SK-N-SH (cell line): Measurements from ENCODE around the gene NMBR. TPM values are rescaled to one million over a fixed set of nuclear protein-coding genes. Genes with fewer than 3 reads are reported as not detected.

Source experiments
- CTCF ChIA-PET: fragments of 300-600, 350-600 bp; formaldehyde crosslinking; extraction: SDS; loops from one replicate; lab custom pipeline; 2021; lab: Yijun Ruan, JAX
- POLR2A ChIA-PET: fragments of 350-600 bp; sonication (Branson Sonifier 250); formaldehyde crosslinking; extraction: SDS; loops from one replicate; lab custom pipeline; 2020; ENCODE audit warnings: antibody characterized with exemption, inconsistent platforms; lab: Yijun Ruan, JAX
- DNase-seq: peaks from one replicate; pipeline ENCODE4 v3.0.0; 2012
- H2AFZ ChIP-seq: fragments of 200-600 bp; sonication (generic); 2 replicates; pipeline ENCODE4 v1.8.1; 2016; ENCODE audit warnings: antibody characterized with exemption, mild to moderate bottlenecking, low read depth
- H3F3A ChIP-seq: fragments of 200-600 bp; sonication (generic); replicated peaks from 2 replicates; pipeline ENCODE3; 2016; ENCODE audit warnings: antibody characterized with exemption, mild to moderate bottlenecking; ENCODE audit not compliant: insufficient read depth
- H3K27ac ChIP-seq, 2 experiments: fragments of 200-500 bp in 1 of 2; fragments of 200-600 bp in 1 of 2; sonication (Bioruptor generic) in 1 of 2; sonication (generic), shearing (Covaris generic) in 1 of 2; 2 replicates each; pipeline versions ENCODE4 v1.5.1 to v1.6.1; 2014 to 2016; ENCODE audit warnings: low read depth in 2 of 2, inconsistent platforms in 1 of 2, low read length in 1 of 2, mild to moderate bottlenecking in 1 of 2, mixed read lengths in 1 of 2
- H3K27me3 ChIP-seq: fragments of 200-600 bp; sonication (generic), shearing (Covaris generic); 2 replicates; pipeline ENCODE4 v1.6.1; 2016; ENCODE audit warnings: mixed run types; ENCODE audit not compliant: insufficient read depth
- H3K36me3 ChIP-seq, 2 experiments: fragments of 200-500 bp in 1 of 2; fragments of 200-600 bp in 1 of 2; sonication (Bioruptor generic) in 1 of 2; sonication (generic) in 1 of 2; replicated peaks in 1 of 2; 2 replicates each; pipeline versions ENCODE3 to v1.5.1; 2014 to 2016; ENCODE audit warnings: low read length in 1 of 2, mild to moderate bottlenecking in 1 of 2; ENCODE audit not compliant: insufficient read depth in 2 of 2, control insufficient read depth in 1 of 2
- H3K4me1 ChIP-seq, 2 experiments: fragments of 200-500 bp in 1 of 2; fragments of 200-600 bp in 1 of 2; sonication (Bioruptor generic) in 1 of 2; sonication (generic), shearing (Covaris generic) in 1 of 2; 2 replicates each; pipeline versions ENCODE4 v1.5.1 to v1.6.1; 2014 to 2016; ENCODE audit warnings: low read depth in 1 of 2, low read length in 1 of 2, mixed run types in 1 of 2; ENCODE audit not compliant: insufficient read depth in 2 of 2, control insufficient read depth in 1 of 2
- H3K4me2 ChIP-seq: fragments of 200-600 bp; sonication (generic), shearing (Covaris generic); 2 replicates; pipeline ENCODE4 v1.6.1; 2017; ENCODE audit warnings: mixed run types
- H3K4me3 ChIP-seq, 2 experiments: fragments of 200-500 bp in 1 of 2; fragments of 200-600 bp in 1 of 2; sonication (Bioruptor generic) in 1 of 2; sonication (generic), shearing (Covaris generic) in 1 of 2; 2 replicates each; pipeline versions ENCODE4 v1.5.1 to v1.8.1; 2014 to 2016; ENCODE audit warnings: low read depth in 2 of 2, inconsistent platforms in 1 of 2, low read length in 1 of 2, mild to moderate bottlenecking in 1 of 2, mixed read lengths in 1 of 2, moderate library complexity in 1 of 2
- H3K79me2 ChIP-seq: fragments of 200-600 bp; sonication (generic); 2 replicates; pipeline ENCODE4 v1.8.1; 2017; ENCODE audit warnings: mild to moderate bottlenecking; ENCODE audit not compliant: insufficient read depth
- H3K9ac ChIP-seq: fragments of 200-600 bp; sonication (generic); 2 replicates; pipeline ENCODE4 v1.6.1; 2017; ENCODE audit warnings: mixed run types
- H3K9me2 ChIP-seq: fragments of 200-600 bp; sonication (generic); 2 replicates; pipeline ENCODE4 v1.6.1; 2017; ENCODE audit warnings: mixed run types
- H3K9me3 ChIP-seq: fragments of 200-600 bp; sonication (generic); 2 replicates; pipeline ENCODE4 v1.6.1; 2017; ENCODE audit warnings: mixed run types, mild to moderate bottlenecking, moderate library complexity
- H4K20me1 ChIP-seq: fragments of 200-600 bp; sonication (generic); 2 replicates; pipeline ENCODE4 v1.6.1; 2017; ENCODE audit warnings: mild to moderate bottlenecking, mixed run types; ENCODE audit not compliant: insufficient read depth
- CHD2 ChIP-seq: fragments of 150-350 bp; IDR thresholded peaks from 2 replicates; pipeline ENCODE4 v1.6.1; 2018; ENCODE audit warnings: low read length; ENCODE audit not compliant: partially characterized antibody
- ELF1 ChIP-seq: IDR thresholded peaks from 2 replicates; pipeline ENCODE4 v1.4.0; 2012
- EZH2phosphoT487 ChIP-seq: fragments of 200-600 bp; sonication (generic); IDR thresholded peaks from 2 replicates; pipeline ENCODE4 v1.6.1; 2017; ENCODE audit warnings: low read depth, mixed run types, mild to moderate bottlenecking, antibody characterized with exemption, moderate library complexity, borderline replicate concordance
- FOSL2 ChIP-seq: IDR thresholded peaks from 2 replicates; pipeline ENCODE4 v1.4.0; 2012; ENCODE audit warnings: low read depth, mild to moderate bottlenecking, moderate library complexity, borderline replicate concordance
- GABPA ChIP-seq: IDR thresholded peaks from 2 replicates; pipeline ENCODE4 v1.4.0; 2012; ENCODE audit warnings: low read depth, mild to moderate bottlenecking
- MAX ChIP-seq: IDR thresholded peaks from 2 replicates; pipeline ENCODE4 v1.4.0; 2012; ENCODE audit warnings: low read depth
- MXI1 ChIP-seq: IDR thresholded peaks from 2 replicates; pipeline ENCODE4 v1.6.1; 2012; ENCODE audit warnings: mild to moderate bottlenecking, low read depth, low read length, improper control_type of control experiment
- RXRA ChIP-seq: IDR thresholded peaks from 2 replicates; pipeline ENCODE4 v1.4.0; 2012; ENCODE audit warnings: low read depth, mild to moderate bottlenecking, borderline replicate concordance
- TAF1 ChIP-seq: IDR thresholded peaks from 2 replicates; pipeline ENCODE4 v1.6.1; 2012; ENCODE audit warnings: low read depth, mild to moderate bottlenecking, low read length, moderate library complexity, borderline replicate concordance
- TCF12 ChIP-seq: IDR thresholded peaks from 2 replicates; pipeline ENCODE4 v1.4.0; 2012
- USF1 ChIP-seq: IDR thresholded peaks from 2 replicates; pipeline ENCODE4 v1.4.0; 2012; ENCODE audit warnings: low read depth, borderline replicate concordance
- YY1 ChIP-seq: IDR thresholded peaks from 2 replicates; pipeline ENCODE4 v1.4.0; 2012; ENCODE audit warnings: low read depth, mild to moderate bottlenecking
- whole genome bisulfite sequencing: methylation state at CpG from one replicate; pipeline ENCODE4 v1.1.6; 2017; ENCODE audit warnings: low lambda C conversion rate; 5-methylcytosine and 5-hydroxymethylcytosine counted together
- polyA plus RNA-seq, 3 experiments: library from polyadenylated mRNA; depleted of rRNA; stranded (reverse); fragments of >200 nt; gene quantifications; 2 replicates each; pipeline ENCODE4 v1.2.3, GENCODE V29; 2012
- TF ChIP-seq, protein P1 (sequence below): IDR thresholded peaks from 2 replicates; pipeline ENCODE4 v1.6.1; 2012; ENCODE audit warnings: mild to moderate bottlenecking, low read depth, low read length, moderate library complexity
- TF ChIP-seq, protein P2 (sequence below): IDR thresholded peaks from 2 replicates; pipeline ENCODE4; 2012

NMBR gene
- polyA plus RNA-seq, 1 of the 3 experiments (the other 2 are of a cell fraction), result not detected

- DNase-seq, result no peak
- Histone ChIP-seq H2AFZ (no peak overlapping the region), H3K4me2 (no peak overlapping the region), H3K79me2 (peaks cover 23% of the 10 kb centered on the region), H3K36me3 (peaks cover 81 to 83% of the 10 kb centered on the region in 2 experiments), H3K27ac (no peak overlapping the region), H3K9ac (no peak overlapping the region), H3K27me3 (no peaks in the 10 kb centered on the region), H3K4me3 (no peak overlapping the region), H3K9me3 (peaks cover 19% of the 10 kb centered on the region), H3K4me1 (no peaks in the 10 kb centered on the region), H4K20me1 (no peaks in the 10 kb centered on the region), H3F3A (peaks cover 12% of the 10 kb centered on the region), H3K9me2 (0 out of 2 replicates have a peak, but pooled peaks cover 3% of the 10 kb centered on the region)
- ChIA-PET POLR2A (no interaction called here), CTCF (no interaction called here)
- no peak for TF ChIP-seq MAX
- TF ChIP-seq ELF1, result no peak
- no peak for TF ChIP-seq YY1
- TF ChIP-seq EZH2phosphoT487, result no peak
- TF ChIP-seq, protein P1, sequence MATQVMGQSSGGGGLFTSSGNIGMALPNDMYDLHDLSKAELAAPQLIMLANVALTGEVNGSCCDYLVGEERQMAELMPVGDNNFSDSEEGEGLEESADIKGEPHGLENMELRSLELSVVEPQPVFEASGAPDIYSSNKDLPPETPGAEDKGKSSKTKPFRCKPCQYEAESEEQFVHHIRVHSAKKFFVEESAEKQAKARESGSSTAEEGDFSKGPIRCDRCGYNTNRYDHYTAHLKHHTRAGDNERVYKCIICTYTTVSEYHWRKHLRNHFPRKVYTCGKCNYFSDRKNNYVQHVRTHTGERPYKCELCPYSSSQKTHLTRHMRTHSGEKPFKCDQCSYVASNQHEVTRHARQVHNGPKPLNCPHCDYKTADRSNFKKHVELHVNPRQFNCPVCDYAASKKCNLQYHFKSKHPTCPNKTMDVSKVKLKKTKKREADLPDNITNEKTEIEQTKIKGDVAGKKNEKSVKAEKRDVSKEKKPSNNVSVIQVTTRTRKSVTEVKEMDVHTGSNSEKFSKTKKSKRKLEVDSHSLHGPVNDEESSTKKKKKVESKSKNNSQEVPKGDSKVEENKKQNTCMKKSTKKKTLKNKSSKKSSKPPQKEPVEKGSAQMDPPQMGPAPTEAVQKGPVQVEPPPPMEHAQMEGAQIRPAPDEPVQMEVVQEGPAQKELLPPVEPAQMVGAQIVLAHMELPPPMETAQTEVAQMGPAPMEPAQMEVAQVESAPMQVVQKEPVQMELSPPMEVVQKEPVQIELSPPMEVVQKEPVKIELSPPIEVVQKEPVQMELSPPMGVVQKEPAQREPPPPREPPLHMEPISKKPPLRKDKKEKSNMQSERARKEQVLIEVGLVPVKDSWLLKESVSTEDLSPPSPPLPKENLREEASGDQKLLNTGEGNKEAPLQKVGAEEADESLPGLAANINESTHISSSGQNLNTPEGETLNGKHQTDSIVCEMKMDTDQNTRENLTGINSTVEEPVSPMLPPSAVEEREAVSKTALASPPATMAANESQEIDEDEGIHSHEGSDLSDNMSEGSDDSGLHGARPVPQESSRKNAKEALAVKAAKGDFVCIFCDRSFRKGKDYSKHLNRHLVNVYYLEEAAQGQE, result no peak
- TF ChIP-seq FOSL2, result no peak
- over 99% methylated on average over 6 of the region's 6 CpGs for WGBS
Measured at GRCh38 chr6:142174703-142175102, 27.8 kb upstream of the NMBR start.

DNA sequence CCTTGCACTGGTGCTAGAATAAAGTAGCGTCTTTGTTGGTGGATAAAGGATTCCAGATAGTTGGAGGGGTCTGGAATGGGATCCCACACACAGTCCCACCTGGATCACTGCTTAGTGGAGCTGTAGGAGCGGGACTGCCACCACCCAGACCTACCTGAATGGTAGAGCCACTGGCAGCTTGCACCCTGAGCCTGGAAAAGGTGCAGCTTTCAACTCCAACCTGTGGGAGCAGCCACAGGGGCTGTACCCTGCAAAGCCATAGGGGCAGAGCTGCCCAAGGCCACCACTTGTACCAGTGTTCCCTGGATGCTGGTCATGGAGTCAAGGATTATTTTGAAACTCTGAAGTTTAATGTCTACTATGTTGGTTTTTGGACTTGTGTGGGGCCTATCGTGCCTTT is 27.1 kb upstream of the NMBR start:
- WGBS, result 100% methylated on average over 2 of the region's 3 CpGs
- POLR2A ChIA-PET, result no interaction called here
- TF ChIP-seq, protein P2, sequence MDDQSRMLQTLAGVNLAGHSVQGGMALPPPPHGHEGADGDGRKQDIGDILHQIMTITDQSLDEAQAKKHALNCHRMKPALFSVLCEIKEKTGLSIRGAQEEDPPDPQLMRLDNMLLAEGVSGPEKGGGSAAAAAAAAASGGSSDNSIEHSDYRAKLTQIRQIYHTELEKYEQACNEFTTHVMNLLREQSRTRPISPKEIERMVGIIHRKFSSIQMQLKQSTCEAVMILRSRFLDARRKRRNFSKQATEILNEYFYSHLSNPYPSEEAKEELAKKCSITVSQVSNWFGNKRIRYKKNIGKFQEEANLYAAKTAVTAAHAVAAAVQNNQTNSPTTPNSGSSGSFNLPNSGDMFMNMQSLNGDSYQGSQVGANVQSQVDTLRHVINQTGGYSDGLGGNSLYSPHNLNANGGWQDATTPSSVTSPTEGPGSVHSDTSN, result no peak
- no peak for TF ChIP-seq MXI1
- no peak for TF ChIP-seq GABPA
- no peak for TF ChIP-seq CHD2
- no peak for TF ChIP-seq USF1
- TF ChIP-seq TCF12, result no peak
- no peak for TF ChIP-seq FOSL2
- no peak for TF ChIP-seq TAF1
- no peak for TF ChIP-seq RXRA

More for the DNA sequence above, 27.1 kb upstream of the NMBR start:
- H2AFZ ChIP-seq, result no peak overlapping the region
- no peak overlapping the region for H3K4me3 ChIP-seq
- H4K20me1 ChIP-seq, result no peaks in the 10 kb centered on the region
- no peak overlapping the region for H3K4me2 ChIP-seq
- H3K27ac ChIP-seq, result no peak overlapping the region
- CTCF ChIA-PET, result interaction anchor here (1.2 kb wide), 1 partner anchor 34 kb away, joined by 3 read pairs; no protein-coding TSS in a partner anchor
- H3K9ac ChIP-seq, result no peak overlapping the region
- no peaks in the 10 kb centered on the region for H3K4me1 ChIP-seq
- H3K9me3 ChIP-seq, result peaks cover 19% of the 10 kb centered on the region
- peaks cover 12% of the 10 kb centered on the region for H3F3A ChIP-seq
- H3K36me3 ChIP-seq, result peaks cover 81 to 89% of the 10 kb centered on the region in 2 experiments
- peaks cover 27% of the 10 kb centered on the region for H3K79me2 ChIP-seq
- H3K9me2 ChIP-seq, result 0 out of 2 replicates have a peak, but pooled peaks cover 3% of the 10 kb centered on the region
- DNase-seq, result no peak
- H3K27me3 ChIP-seq, result no peaks in the 10 kb centered on the region
